H1 (cell line): ENCODE results near the gene PRKCA.
"Not testable (repeated sequence)": the region's sequence is repeated elsewhere in the genome, so short reads cannot be mapped to it uniquely, and the experiment has no call there.

ENCODE experiments used
- BRCA1 ChIP-seq: IDR thresholded peaks from 2 replicates; pipeline ENCODE4 v1.6.1; 2012; ENCODE audit warnings: low read depth, low read length, improper control_type of control experiment
- CHD2 ChIP-seq: IDR thresholded peaks from 2 replicates; pipeline ENCODE4 v1.6.1; 2012; ENCODE audit warnings: low read length, improper control_type of control experiment
- FOSL1 ChIP-seq: IDR thresholded peaks from 2 replicates; pipeline ENCODE4 v1.6.1; 2011; ENCODE audit warnings: mild to moderate bottlenecking, low read depth, low read length, moderate library complexity; ENCODE audit not compliant: insufficient read depth
- MAX ChIP-seq: IDR thresholded peaks from 2 replicates; pipeline ENCODE4 v1.6.1; 2012; ENCODE audit warnings: inconsistent platforms
- POLR2A ChIP-seq, 2 experiments: IDR thresholded peaks; 1 replicate in 1 of 2; 2 replicates in 1 of 2; pipeline ENCODE4 v1.6.1; 2011; ENCODE audit warnings: low read depth in 2 of 2, low read length in 2 of 2, mild to moderate bottlenecking in 2 of 2; ENCODE audit errors: control extremely low read depth in 1 of 2
- POLR2AphosphoS5 ChIP-seq: IDR thresholded peaks from 2 replicates; pipeline ENCODE4 v1.6.1; 2011; ENCODE audit warnings: low read depth, low read length
- SIRT6 ChIP-seq: IDR thresholded peaks from one replicate; pipeline ENCODE4 v1.7.1; 2012; ENCODE audit warnings: low read length, inconsistent platforms
- SP2 ChIP-seq: IDR thresholded peaks from 2 replicates; pipeline ENCODE4 v1.6.1; 2012; ENCODE audit warnings: mild to moderate bottlenecking, low read length, inconsistent platforms
- TAF1 ChIP-seq: IDR thresholded peaks from 2 replicates; pipeline ENCODE4 v1.6.1; 2011; ENCODE audit warnings: mild to moderate bottlenecking, low read depth, low read length
- ZNF274 ChIP-seq: IDR thresholded peaks from 2 replicates; pipeline ENCODE4 v1.7.0; 2012; ENCODE audit warnings: low read length, borderline replicate concordance; ENCODE audit errors: extremely low read depth
- TF ChIP-seq, protein P1 (sequence below), 3 experiments: IDR thresholded peaks; 1 replicate in 2 of 3; 2 replicates in 1 of 3; pipeline versions ENCODE4 v1.5.1 to v1.6.1; 2011; ENCODE audit warnings: low read length in 3 of 3, mild to moderate bottlenecking in 3 of 3, inconsistent platforms in 2 of 3, low read depth in 1 of 3, moderate library complexity in 1 of 3; ENCODE audit not compliant: insufficient read depth in 1 of 3; ENCODE audit errors: control extremely low read depth in 1 of 3

DNA sequence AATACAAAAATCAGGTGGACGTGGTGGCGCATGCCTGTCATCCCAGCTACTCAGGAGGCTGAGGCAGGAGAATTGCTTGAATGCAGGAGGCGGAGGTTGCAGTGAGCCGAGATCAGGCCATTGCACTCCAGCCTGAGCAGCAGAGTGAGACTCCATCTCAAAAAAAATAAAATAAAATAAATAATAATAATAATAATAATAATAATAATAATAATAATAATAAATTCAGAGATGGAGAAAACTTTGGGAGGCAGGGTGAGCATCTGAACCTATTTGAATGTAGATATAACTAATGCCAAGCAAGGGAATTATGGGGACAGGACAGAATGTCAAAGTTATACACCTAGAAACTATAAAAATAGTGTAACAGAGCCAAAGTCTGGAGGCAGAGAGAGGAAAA, 39.9 kb downstream of the PRKCA start:
- TF ChIP-seq, protein P1, sequence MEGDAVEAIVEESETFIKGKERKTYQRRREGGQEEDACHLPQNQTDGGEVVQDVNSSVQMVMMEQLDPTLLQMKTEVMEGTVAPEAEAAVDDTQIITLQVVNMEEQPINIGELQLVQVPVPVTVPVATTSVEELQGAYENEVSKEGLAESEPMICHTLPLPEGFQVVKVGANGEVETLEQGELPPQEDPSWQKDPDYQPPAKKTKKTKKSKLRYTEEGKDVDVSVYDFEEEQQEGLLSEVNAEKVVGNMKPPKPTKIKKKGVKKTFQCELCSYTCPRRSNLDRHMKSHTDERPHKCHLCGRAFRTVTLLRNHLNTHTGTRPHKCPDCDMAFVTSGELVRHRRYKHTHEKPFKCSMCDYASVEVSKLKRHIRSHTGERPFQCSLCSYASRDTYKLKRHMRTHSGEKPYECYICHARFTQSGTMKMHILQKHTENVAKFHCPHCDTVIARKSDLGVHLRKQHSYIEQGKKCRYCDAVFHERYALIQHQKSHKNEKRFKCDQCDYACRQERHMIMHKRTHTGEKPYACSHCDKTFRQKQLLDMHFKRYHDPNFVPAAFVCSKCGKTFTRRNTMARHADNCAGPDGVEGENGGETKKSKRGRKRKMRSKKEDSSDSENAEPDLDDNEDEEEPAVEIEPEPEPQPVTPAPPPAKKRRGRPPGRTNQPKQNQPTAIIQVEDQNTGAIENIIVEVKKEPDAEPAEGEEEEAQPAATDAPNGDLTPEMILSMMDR (IDR thresholded peaks at IDR 0.05; ENCODE audit: control extremely low read depth in 1 of 3, insufficient read depth in 1 of 3, low read depth in 1 of 3, low read length in 3 of 3) = not testable (repeated sequence)
- not testable (repeated sequence) for TF ChIP-seq SP2; POLR2A (IDR thresholded peaks at IDR 0.05; ENCODE audit: control extremely low read depth in 1 of 2, low read depth in 2 of 2, low read length in 2 of 2); POLR2AphosphoS5; FOSL1; BRCA1; ZNF274; SIRT6; TAF1; CHD2; MAX
